RWPE2 (cell line): ENCODE results near the gene SLC7A6.
A peak's percentile ranks its signal among the peaks of the same experiment; 100 is the strongest.

Experiments used
- ATAC-seq: fragments of 200-7000 bp; cut with Tn5 transposase; 3 replicates; pipeline ENCODE4 v1.9.1; 2021; ENCODE audit warnings: low read depth
- DNase-seq: peaks from one replicate; pipeline ENCODE4 v3.0.0-alpha.2; 2020; ENCODE audit warnings: low spot score
- H3K27ac ChIP-seq: fragments of 450-650 bp; 2 replicates; pipeline ENCODE4 v1.5.1; 2017; ENCODE audit warnings: mild to moderate bottlenecking; ENCODE audit not compliant: poor library complexity, severe bottlenecking
- H3K27me3 ChIP-seq: fragments of 250-450 bp; sonication (Bioruptor Pico); 2 replicates; pipeline ENCODE4 v1.5.1; 2021; ENCODE audit warnings: mild to moderate bottlenecking, moderate library complexity; ENCODE audit not compliant: insufficient read depth, poor library complexity, severe bottlenecking
- H3K36me3 ChIP-seq: fragments of 250-450 bp; sonication (Bioruptor Pico); 2 replicates; pipeline ENCODE4 v1.5.1; 2020; ENCODE audit warnings: low read depth, mild to moderate bottlenecking, moderate library complexity
- H3K4me1 ChIP-seq: fragments of 250-450 bp; sonication (Bioruptor Pico); 2 replicates; pipeline ENCODE4 v1.5.1; 2021; ENCODE audit warnings: mild to moderate bottlenecking, moderate library complexity; ENCODE audit not compliant: insufficient read depth, poor library complexity, severe bottlenecking
- H3K4me3 ChIP-seq: fragments of 250-450 bp; sonication (Bioruptor Pico); 2 replicates; pipeline ENCODE4 v1.5.1; 2021; ENCODE audit warnings: mild to moderate bottlenecking, moderate library complexity; ENCODE audit not compliant: severe bottlenecking
- H3K9me3 ChIP-seq: fragments of 250-450 bp; sonication (Bioruptor Pico); 2 replicates; pipeline ENCODE4 v1.5.1; 2021; ENCODE audit warnings: mild to moderate bottlenecking, moderate library complexity; ENCODE audit not compliant: severe bottlenecking
- CTCF ChIP-seq: fragments of 450-650 bp; IDR thresholded peaks from one replicate; pipeline ENCODE4 v1.5.1; 2017; ENCODE audit warnings: mild to moderate bottlenecking, moderate library complexity; ENCODE audit not compliant: poor library complexity, severe bottlenecking

SLC7A6 gene

GRCh38 chr16:68257906-68258800 is 6.2 kb upstream of the SLC7A6 start:
- DNase-seq (no peak), ATAC-seq (peak; percentile 57)
- peak overlapping the region; percentile 31 for H3K27ac ChIP-seq

GRCh38 chr16:68259007-68259825 is 5.1 kb upstream of the SLC7A6 start:
- Histone ChIP-seq H3K27me3 (no peaks in the 10 kb centered on the region), H3K9me3 (no peaks in the 10 kb centered on the region), H3K27ac (no peak overlapping the region), H3K36me3 (peaks cover 19% of the 10 kb centered on the region), H3K4me1 (no peaks in the 10 kb centered on the region), H3K4me3 (no peak overlapping the region)
- ATAC-seq (no peak), DNase-seq (no peak)
- no peak for TF ChIP-seq CTCF

More at GRCh38 chr16:68257906-68258800, 6.2 kb upstream of the SLC7A6 start:
- no peaks in the 10 kb centered on the region for H3K27me3 ChIP-seq
- no peaks in the 10 kb centered on the region for H3K9me3 ChIP-seq
- no peak overlapping the region for H3K4me3 ChIP-seq
- H3K36me3 ChIP-seq, result peaks cover 20% of the 10 kb centered on the region
- TF ChIP-seq CTCF, result no peak
- H3K4me1 ChIP-seq, result no peaks in the 10 kb centered on the region

- Histone ChIP-seq H3K4me1 (peaks cover 4% of the 10 kb centered on the region), H3K27ac (peak overlapping the region; percentile 89)
- no peak; the same call in 2 of the 3 replicates for ATAC-seq
These were observed 683 bp upstream of the SLC7A6 start for GRCh38 chr16:68263559-68264127.

More at GRCh38 chr16:68263559-68264127, 683 bp upstream of the SLC7A6 start:
- Histone ChIP-seq H3K4me3 (peak overlapping the region; percentile 91), H3K36me3 (peaks cover 17% of the 10 kb centered on the region), H3K9me3 (no peaks in the 10 kb centered on the region), H3K27me3 (no peaks in the 10 kb centered on the region)
- TF ChIP-seq CTCF, result no peak
- no peak for DNase-seq
